ENCODE results near the gene PLEKHA5.

DNA sequence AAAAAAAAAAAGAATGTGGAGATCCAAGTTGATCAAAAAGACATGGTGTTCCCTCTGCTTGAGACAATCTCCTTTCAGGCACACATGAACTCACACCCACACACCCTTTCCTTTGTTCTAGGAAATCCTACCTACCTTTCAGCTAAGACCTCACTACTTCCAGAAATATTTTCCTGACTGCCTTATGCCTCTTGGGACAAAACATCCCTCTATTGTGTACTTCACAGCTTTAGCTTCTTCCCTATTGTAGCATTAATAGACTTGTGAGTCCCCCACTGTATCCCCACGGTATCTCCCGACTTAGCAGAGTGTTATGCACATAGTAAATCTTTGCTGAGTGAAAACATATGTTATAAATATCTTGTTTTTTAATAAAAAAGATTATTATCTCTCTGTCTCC is 264.9 kb downstream of the PLEKHA5 start:
- TF ChIP-seq, protein P1, sequence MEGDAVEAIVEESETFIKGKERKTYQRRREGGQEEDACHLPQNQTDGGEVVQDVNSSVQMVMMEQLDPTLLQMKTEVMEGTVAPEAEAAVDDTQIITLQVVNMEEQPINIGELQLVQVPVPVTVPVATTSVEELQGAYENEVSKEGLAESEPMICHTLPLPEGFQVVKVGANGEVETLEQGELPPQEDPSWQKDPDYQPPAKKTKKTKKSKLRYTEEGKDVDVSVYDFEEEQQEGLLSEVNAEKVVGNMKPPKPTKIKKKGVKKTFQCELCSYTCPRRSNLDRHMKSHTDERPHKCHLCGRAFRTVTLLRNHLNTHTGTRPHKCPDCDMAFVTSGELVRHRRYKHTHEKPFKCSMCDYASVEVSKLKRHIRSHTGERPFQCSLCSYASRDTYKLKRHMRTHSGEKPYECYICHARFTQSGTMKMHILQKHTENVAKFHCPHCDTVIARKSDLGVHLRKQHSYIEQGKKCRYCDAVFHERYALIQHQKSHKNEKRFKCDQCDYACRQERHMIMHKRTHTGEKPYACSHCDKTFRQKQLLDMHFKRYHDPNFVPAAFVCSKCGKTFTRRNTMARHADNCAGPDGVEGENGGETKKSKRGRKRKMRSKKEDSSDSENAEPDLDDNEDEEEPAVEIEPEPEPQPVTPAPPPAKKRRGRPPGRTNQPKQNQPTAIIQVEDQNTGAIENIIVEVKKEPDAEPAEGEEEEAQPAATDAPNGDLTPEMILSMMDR (IDR thresholded peaks at IDR 0.05): no peak
- no peak for TF ChIP-seq POLR2A (IDR thresholded peaks at IDR 0.05)

Measured in body of pancreas (tissue), 4 donors.